Bronchial epithelial cell (primary cell): ENCODE data around the gene IGDCC3. TPM values are rescaled to one million over a fixed set of nuclear protein-coding genes. Genes with fewer than 3 reads are reported as not detected.

Source experiments
- DNase-seq: peaks from one replicate; pipeline ENCODE4 v3.0.0-alpha.2; 2010; ENCODE audit warnings: low read depth
- FAIRE-seq: peaks from 2 replicates; lab custom pipeline; 2011; peaks lifted over from hg19 to GRCh38; lab: Jason Lieb, UNC
- H3K27me3 ChIP-seq: 2 replicates; pipeline ENCODE4 v1.5.1; 2011; ENCODE audit warnings: low read length; ENCODE audit not compliant: control insufficient read depth, insufficient read depth
- H3K36me3 ChIP-seq: 2 replicates; pipeline ENCODE4 v1.5.1; 2011; ENCODE audit warnings: low read length; ENCODE audit not compliant: control insufficient read depth, insufficient read depth
- H3K4me3 ChIP-seq: 2 replicates; pipeline ENCODE4 v1.5.1; 2011; ENCODE audit warnings: mild to moderate bottlenecking, low read depth, low read length, control low read depth
- CTCF ChIP-seq: IDR thresholded peaks from 2 replicates; pipeline ENCODE4 v1.5.1; 2011; ENCODE audit warnings: mild to moderate bottlenecking, moderate library complexity, low read length, control low read depth, inconsistent platforms; ENCODE audit not compliant: insufficient read depth, severe bottlenecking
- total RNA-seq: library from RNA; depleted of rRNA; stranded (reverse); fragments of >200 nt; gene quantifications from 2 replicates; pipeline ENCODE4 v1.2.1, GENCODE V29; 2014

Gene IGDCC3
- total RNA-seq, 1 donor from 2014 or later = not detected

GRCh38 chr15:65366122-65366892 lies 11.5 kb downstream of the IGDCC3 start:
- DNase-seq (no peak), FAIRE-seq (no peak)
- TF ChIP-seq CTCF = no peak
- Histone ChIP-seq H3K4me3 (no peak overlapping the region), H3K36me3 (no peaks in the 10 kb centered on the region), H3K27me3 (peaks cover 5% of the 10 kb centered on the region)

GRCh38 chr15:65365229-65365628 lies 12.6 kb downstream of the IGDCC3 start:
- no peak overlapping the region for H3K4me3 ChIP-seq
- DNase-seq (no peak), FAIRE-seq (no peak)
- TF ChIP-seq CTCF = no peak
- H3K27me3 ChIP-seq = peaks cover 5% of the 10 kb centered on the region
- no peaks in the 10 kb centered on the region for H3K36me3 ChIP-seq

- Histone ChIP-seq H3K36me3 (no peaks in the 10 kb centered on the region), H3K4me3 (no peak overlapping the region), H3K27me3 (peaks cover 5% of the 10 kb centered on the region)
- peak; percentile 36 for FAIRE-seq
- no peak for DNase-seq
- TF ChIP-seq CTCF = no peak
These were observed 14.0 kb downstream of the IGDCC3 start for GRCh38 chr15:65363766-65364165.

GRCh38 chr15:65363306-65363705 lies 14.5 kb downstream of the IGDCC3 start:
- Histone ChIP-seq H3K4me3 (no peak overlapping the region), H3K36me3 (no peaks in the 10 kb centered on the region), H3K27me3 (peaks cover 5% of the 10 kb centered on the region)
- no peak for TF ChIP-seq CTCF
- no peak for DNase-seq
- FAIRE-seq = no peak

GRCh38 chr15:65362491-65362890 lies 15.3 kb downstream of the IGDCC3 start:
- no peak for FAIRE-seq
- DNase-seq = no peak
- TF ChIP-seq CTCF = no peak
- peaks cover 5% of the 10 kb centered on the region for H3K27me3 ChIP-seq
- no peak overlapping the region for H3K4me3 ChIP-seq
- no peaks in the 10 kb centered on the region for H3K36me3 ChIP-seq
